Hepatocyte (in vitro differentiated cells): ENCODE measurements around the gene DPP8. TPM values are rescaled to one million over a fixed set of nuclear protein-coding genes. Genes with fewer than 3 reads are reported as not detected.
"Not testable (repeated sequence)": the region's sequence is repeated elsewhere in the genome, so short reads cannot be mapped to it uniquely, and the experiment has no call there.

Source experiments
- DNase-seq: peaks from one replicate; pipeline ENCODE4 v3.0.0-alpha.2; 2016; ENCODE audit warnings: low spot score
- H2AFZ ChIP-seq: fragments of 200-600 bp; sonication (generic); 2 replicates; pipeline ENCODE4 v1.6.0; 2016; ENCODE audit warnings: antibody characterized with exemption, mild to moderate bottlenecking
- H3K27ac ChIP-seq: fragments of 200-600 bp; sonication (generic); 2 replicates; pipeline ENCODE4 v1.5.1; 2016; ENCODE audit warnings: mild to moderate bottlenecking
- H3K27me3 ChIP-seq: fragments of 200-600 bp; sonication (generic); 2 replicates; pipeline ENCODE4 v1.6.1; 2016
- H3K36me3 ChIP-seq: fragments of 200-600 bp; sonication (generic); replicated peaks from 2 replicates; pipeline ENCODE4 v1.5.1; 2016; ENCODE audit warnings: low read depth; ENCODE audit not compliant: insufficient read depth
- H3K4me1 ChIP-seq: fragments of 200-600 bp; sonication (generic); 2 replicates; pipeline ENCODE4 v1.5.1; 2016; ENCODE audit warnings: mild to moderate bottlenecking, moderate library complexity; ENCODE audit not compliant: insufficient read depth
- H3K4me2 ChIP-seq: fragments of 200-600 bp; sonication (generic); 2 replicates; pipeline ENCODE4 v1.6.0; 2016
- H3K4me3 ChIP-seq: fragments of 200-600 bp; sonication (generic); 2 replicates; pipeline ENCODE4 v1.5.1; 2016; ENCODE audit warnings: mild to moderate bottlenecking
- H3K79me2 ChIP-seq: fragments of 200-600 bp; sonication (generic); 2 replicates; pipeline ENCODE4 v1.6.0; 2017; ENCODE audit warnings: mild to moderate bottlenecking
- H3K9me2 ChIP-seq: fragments of 200-600 bp; sonication (generic); replicated peaks from 2 replicates; pipeline ENCODE4 v1.6.0; 2017; ENCODE audit warnings: mild to moderate bottlenecking; ENCODE audit not compliant: insufficient read depth
- H3K9me3 ChIP-seq: fragments of 200-600 bp; sonication (generic); 2 replicates; pipeline ENCODE4 v1.5.1; 2016; ENCODE audit warnings: low read depth, mild to moderate bottlenecking
- H4K20me1 ChIP-seq: fragments of 200-600 bp; sonication (generic); 2 replicates; pipeline ENCODE4 v1.6.0; 2016; ENCODE audit warnings: mild to moderate bottlenecking; ENCODE audit not compliant: insufficient read depth, poor library complexity, severe bottlenecking
- CTCF ChIP-seq: fragments of 200-600 bp; sonication (generic); IDR thresholded peaks from 2 replicates; pipeline ENCODE4 v1.5.1; 2016; ENCODE audit warnings: antibody characterized with exemption, mild to moderate bottlenecking; ENCODE audit not compliant: poor library complexity
- EZH2 ChIP-seq: fragments of 200-600 bp; sonication (generic); IDR thresholded peaks from 2 replicates; pipeline ENCODE4 v1.6.1; 2016; ENCODE audit warnings: antibody characterized with exemption, mild to moderate bottlenecking, borderline replicate concordance
- EZH2phosphoT487 ChIP-seq: fragments of 200-600 bp; sonication (generic); IDR thresholded peaks from one replicate; pipeline ENCODE4 v1.6.1; 2018; ENCODE audit warnings: antibody characterized with exemption, mild to moderate bottlenecking, low read depth, moderate library complexity; ENCODE audit not compliant: unreplicated experiment, severe bottlenecking
- WGBS: methylation state at CpG from one replicate; pipeline ENCODE4 v1.1.6; 2016; ENCODE audit warnings: low lambda C conversion rate; ENCODE audit errors: missing lambda C conversion rate; 5-methylcytosine and 5-hydroxymethylcytosine counted together
- polyA plus RNA-seq: library from polyadenylated mRNA; unstranded; fragments of >200 nt; fragmentation: Nextera tagmentation; extraction: Ambion mirVana; gene quantifications from 2 replicates; pipeline ENCODE4 v1.2.1, GENCODE V29; 2016
- total RNA-seq: library from RNA; depleted of rRNA; stranded (reverse); fragments of >200 nt; gene quantifications from 2 replicates; pipeline ENCODE4 v1.2.3, GENCODE V29; 2014

Gene DPP8
- total and polyA plus RNA-seq, 2 experiments from 2014 or later, result 23.3 to 25.3 TPM

- H3K9me3 ChIP-seq, result no peaks in the 10 kb centered on the region
- H3K4me2 ChIP-seq, result no peak overlapping the region
- no peak for TF ChIP-seq EZH2phosphoT487
- no peak for TF ChIP-seq CTCF
- TF ChIP-seq EZH2, result no peak
- H3K27me3 ChIP-seq, result no peaks in the 10 kb centered on the region
- H3K9me2 ChIP-seq, result no peaks in the 10 kb centered on the region
- H3K4me1 ChIP-seq, result no peaks in the 10 kb centered on the region
- H2AFZ ChIP-seq, result no peak overlapping the region
- no peak overlapping the region for H3K27ac ChIP-seq
- 92% methylated on average over 3 of the region's 3 CpGs for WGBS
- H3K36me3 ChIP-seq, result no peaks in the 10 kb centered on the region
- DNase-seq, result no peak
- no peaks in the 10 kb centered on the region for H4K20me1 ChIP-seq
- H3K4me3 ChIP-seq, result no peak overlapping the region
- H3K79me2 ChIP-seq, result no peaks in the 10 kb centered on the region
These were observed 50.6 kb downstream of the DPP8 start for GRCh38 chr15:65466901-65467300.

- H3K27me3 ChIP-seq, DNase-seq, H3K79me2 ChIP-seq, H3K9me3 ChIP-seq, H3K27ac ChIP-seq, H4K20me1 ChIP-seq, H3K4me1 ChIP-seq, H3K36me3 ChIP-seq, H3K9me2 ChIP-seq, H3K4me2 ChIP-seq, H2AFZ ChIP-seq, H3K4me3 ChIP-seq: not testable (repeated sequence)
- 99% methylated on average over 6 of the region's 6 CpGs for WGBS
These were observed 54.4 kb downstream of the DPP8 start for GRCh38 chr15:65463096-65463495.

GRCh38 chr15:65460741-65461347 is 56.6 kb downstream of the DPP8 start:
- no peaks in the 10 kb centered on the region for H3K4me1 ChIP-seq
- H3K79me2 ChIP-seq, result no peaks in the 10 kb centered on the region
- no peak for DNase-seq
- H3K9me3 ChIP-seq, result no peaks in the 10 kb centered on the region
- TF ChIP-seq CTCF, result no peak
- TF ChIP-seq EZH2, result no peak
- no peak for TF ChIP-seq EZH2phosphoT487
- H3K4me2 ChIP-seq, result no peak overlapping the region
- no peak overlapping the region for H2AFZ ChIP-seq
- no peak overlapping the region for H3K27ac ChIP-seq
- no peaks in the 10 kb centered on the region for H3K27me3 ChIP-seq
- H3K36me3 ChIP-seq, result no peaks in the 10 kb centered on the region
- 86% methylated on average over 5 of the region's 5 CpGs for WGBS
- H4K20me1 ChIP-seq, result no peaks in the 10 kb centered on the region
- no peaks in the 10 kb centered on the region for H3K9me2 ChIP-seq
- no peak overlapping the region for H3K4me3 ChIP-seq

GRCh38 chr15:65455256-65455655 is 62.2 kb downstream of the DPP8 start:
- H3K4me1 ChIP-seq, H2AFZ ChIP-seq, H3K4me2 ChIP-seq, H3K9me3 ChIP-seq, H3K4me3 ChIP-seq, H4K20me1 ChIP-seq, H3K27me3 ChIP-seq, H3K79me2 ChIP-seq, H3K36me3 ChIP-seq, H3K27ac ChIP-seq, H3K9me2 ChIP-seq, DNase-seq: not testable (repeated sequence)
- WGBS, result 98% methylated on average over 4 of the region's 4 CpGs
